Kidney (tissue), 14 donors: ENCODE measurements around the gene ORAI2. TPM values are rescaled to one million over a fixed set of nuclear protein-coding genes. Genes with fewer than 3 reads are reported as not detected.

Experiments used
- DNase-seq, 5 donors: peaks; one replicate each; pipeline ENCODE4 v3.0.0-alpha.2; 2013 to 2020
- FAIRE-seq: peaks from 2 replicates; lab custom pipeline; 2012; peaks lifted over from hg19 to GRCh38; lab: Jason Lieb, UNC
- H3K27ac ChIP-seq, 2 donors: one replicate each; pipeline ENCODE4 v1.7.0; 2013; ENCODE audit warnings: low read depth in 2 of 2, low read length in 2 of 2, inconsistent platforms in 1 of 2
- H3K27me3 ChIP-seq: one replicate; pipeline ENCODE4 v1.7.1; 2013; ENCODE audit warnings: low read length, inconsistent platforms; ENCODE audit not compliant: control insufficient read depth, insufficient read depth
- H3K36me3 ChIP-seq, 3 donors: one replicate each; pipeline versions ENCODE4 v1.7.0 to v1.7.1; 2013; ENCODE audit warnings: low read length in 3 of 3, control low read depth in 1 of 3, inconsistent platforms in 1 of 3; ENCODE audit not compliant: insufficient read depth in 3 of 3, control insufficient read depth in 2 of 3
- H3K4me1 ChIP-seq, 3 donors: one replicate each; pipeline versions ENCODE4 v1.7.0 to v1.7.1; 2013; ENCODE audit warnings: low read length in 3 of 3, inconsistent platforms in 1 of 3, low read depth in 1 of 3; ENCODE audit not compliant: control insufficient read depth in 2 of 3, insufficient read depth in 2 of 3
- H3K4me3 ChIP-seq, 3 donors: one replicate each; pipeline versions ENCODE4 v1.7.0 to v1.8.1; 2013; ENCODE audit warnings: low read length in 3 of 3, control low read depth in 1 of 3, inconsistent platforms in 1 of 3
- H3K9ac ChIP-seq, 3 donors: one replicate each; pipeline versions ENCODE4 v1.7.0 to v1.7.1; 2013; ENCODE audit warnings: low read length in 3 of 3, control low read depth in 1 of 3, inconsistent platforms in 1 of 3
- H3K9me3 ChIP-seq, 3 donors: one replicate each; pipeline versions ENCODE4 v1.7.0 to v1.7.1; 2013; ENCODE audit warnings: low read length in 3 of 3, control low read depth in 1 of 3, inconsistent platforms in 1 of 3; ENCODE audit not compliant: control insufficient read depth in 2 of 3, insufficient read depth in 1 of 3
- intact Hi-C: fragments of 100-400 bp; cut with DNase I; formaldehyde crosslinking; loops from one replicate; pipeline ENCODE4 v1.11.1; 2022
- polyA plus RNA-seq: library from polyadenylated mRNA; stranded (reverse); fragments of 350-450 nt; fragmentation: Illumina TruSeq; extraction: RNeasy Lipid Tissue Mini Kit (QIAGEN cat#74804); gene quantifications from one replicate; pipeline ENCODE4 v1.2.3, GENCODE V29; 2014; ENCODE audit warnings: low read depth, low replicate concordance; ENCODE audit not compliant: insufficient read depth
- total RNA-seq: library from RNA; stranded (reverse); fragmentation: NEBNext Ultra II Directional; extraction: Animal tissue kit (Norgen Biotek cat#: 25700); gene quantifications from one replicate; pipeline ENCODE4 v1.2.1, GENCODE V29; 2021
- TF ChIP-seq, protein P1 (sequence below): IDR thresholded peaks from 3 replicates; pipeline ENCODE4 v1.5.1; 2012; ENCODE audit warnings: mild to moderate bottlenecking, moderate library complexity, borderline replicate concordance; ENCODE audit not compliant: insufficient read depth; ENCODE audit errors: extremely low read depth
- donor health status: control.
- donor health status: control.
- donor health status: control.
- donor health status: control.
- donor health status: control.
- donor health status: DM: yes; HTN: yes; CAD: no.
- donor health status: Normal renal cell carcinoma (clear cell type).

Gene ORAI2
- total and polyA plus RNA-seq, 2 donors from 2014 or later: 13.8 to 45.6 TPM

DNA sequence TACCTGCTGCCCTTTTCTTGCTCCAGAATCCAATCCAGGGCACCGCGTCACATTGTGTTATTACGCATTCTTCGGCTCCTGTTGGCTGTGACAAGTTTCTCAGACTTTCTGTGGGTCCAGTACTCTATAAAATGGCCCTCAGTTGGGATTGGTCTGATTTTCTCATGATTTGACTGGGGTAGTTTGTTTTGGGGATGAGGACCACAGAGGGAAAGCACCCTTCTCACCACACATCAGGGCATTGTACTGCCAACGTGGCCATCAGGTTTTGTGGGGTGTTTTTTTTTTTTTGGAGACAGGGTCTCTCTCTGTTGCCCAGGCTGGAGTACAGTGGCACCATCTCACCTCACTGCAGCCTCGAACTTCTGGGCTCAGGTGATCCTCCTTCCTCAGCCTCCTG lies 17.0 kb upstream of the ORAI2 start:
- peaks cover 9 to 41% (median 13%) of the 10 kb centered on the region in 3 donors for H3K36me3 ChIP-seq
- no peak overlapping the region for H3K27ac ChIP-seq
- TF ChIP-seq, protein P1, sequence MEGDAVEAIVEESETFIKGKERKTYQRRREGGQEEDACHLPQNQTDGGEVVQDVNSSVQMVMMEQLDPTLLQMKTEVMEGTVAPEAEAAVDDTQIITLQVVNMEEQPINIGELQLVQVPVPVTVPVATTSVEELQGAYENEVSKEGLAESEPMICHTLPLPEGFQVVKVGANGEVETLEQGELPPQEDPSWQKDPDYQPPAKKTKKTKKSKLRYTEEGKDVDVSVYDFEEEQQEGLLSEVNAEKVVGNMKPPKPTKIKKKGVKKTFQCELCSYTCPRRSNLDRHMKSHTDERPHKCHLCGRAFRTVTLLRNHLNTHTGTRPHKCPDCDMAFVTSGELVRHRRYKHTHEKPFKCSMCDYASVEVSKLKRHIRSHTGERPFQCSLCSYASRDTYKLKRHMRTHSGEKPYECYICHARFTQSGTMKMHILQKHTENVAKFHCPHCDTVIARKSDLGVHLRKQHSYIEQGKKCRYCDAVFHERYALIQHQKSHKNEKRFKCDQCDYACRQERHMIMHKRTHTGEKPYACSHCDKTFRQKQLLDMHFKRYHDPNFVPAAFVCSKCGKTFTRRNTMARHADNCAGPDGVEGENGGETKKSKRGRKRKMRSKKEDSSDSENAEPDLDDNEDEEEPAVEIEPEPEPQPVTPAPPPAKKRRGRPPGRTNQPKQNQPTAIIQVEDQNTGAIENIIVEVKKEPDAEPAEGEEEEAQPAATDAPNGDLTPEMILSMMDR: no peak
- peaks cover 0 to 8% (median 0%) of the 10 kb centered on the region in 3 donors for H3K4me1 ChIP-seq
- no peaks in the 10 kb centered on the region for H3K9me3 ChIP-seq
- FAIRE-seq (no peak), DNase-seq (no peak)
- H3K9ac ChIP-seq: no peak overlapping the region
- no peaks in the 10 kb centered on the region for H3K27me3 ChIP-seq
- intact Hi-C loops: no loop called here
- H3K4me3 ChIP-seq: no peak overlapping the region

DNA sequence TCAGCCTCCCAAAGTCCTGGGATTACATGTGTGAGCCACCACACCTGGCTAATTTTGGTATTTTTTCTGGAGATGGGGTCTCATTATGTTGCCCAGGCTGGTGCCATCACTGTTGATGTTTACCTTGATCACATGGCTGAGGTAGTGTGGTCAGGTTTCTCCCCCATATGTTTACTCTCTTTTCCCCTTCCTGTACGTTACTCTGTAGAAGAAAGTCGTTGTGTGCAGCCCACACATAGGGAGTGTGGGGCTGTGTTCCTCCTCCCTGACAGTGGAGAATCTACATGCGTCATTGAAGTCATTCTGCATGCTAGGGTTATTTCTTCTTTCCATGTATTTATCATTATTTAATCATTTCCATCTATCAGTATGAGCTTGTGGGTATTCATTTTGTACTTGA lies 16.3 kb upstream of the ORAI2 start:
- peaks cover 9 to 37% (median 13%) of the 10 kb centered on the region in 3 donors for H3K36me3 ChIP-seq
- TF ChIP-seq, protein P1: no peak
- H3K27me3 ChIP-seq: no peaks in the 10 kb centered on the region
- no peak overlapping the region for H3K27ac ChIP-seq
- H3K4me3 ChIP-seq: no peak overlapping the region
- intact Hi-C loops: no loop called here
- no peak for DNase-seq
- peaks cover 0 to 8% (median 0%) of the 10 kb centered on the region in 3 donors for H3K4me1 ChIP-seq
- no peak for FAIRE-seq
- no peak overlapping the region for H3K9ac ChIP-seq
- H3K9me3 ChIP-seq: no peaks in the 10 kb centered on the region

DNA sequence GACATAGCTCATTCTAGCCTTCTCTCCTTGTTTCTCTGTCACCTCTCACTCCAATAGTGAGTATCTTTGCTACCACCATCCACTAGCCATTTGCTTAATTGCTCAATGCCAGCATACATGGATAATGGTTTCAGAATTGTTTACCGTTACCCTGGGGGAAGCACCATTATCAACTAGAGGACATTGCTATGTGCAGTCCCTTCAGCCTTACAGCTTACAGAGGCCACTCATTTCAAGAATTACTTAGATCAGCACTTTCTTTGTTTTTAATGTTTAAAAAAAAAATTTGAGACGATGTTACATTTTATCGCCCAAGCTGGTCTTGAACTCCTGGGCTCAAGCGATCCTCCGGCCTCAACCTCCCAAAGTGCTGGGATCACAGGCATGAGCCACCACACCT lies 14.8 kb upstream of the ORAI2 start:
- H3K9me3 ChIP-seq: no peaks in the 10 kb centered on the region
- FAIRE-seq (no peak), DNase-seq (no peak)
- H3K4me3 ChIP-seq: no peak overlapping the region
- H3K27me3 ChIP-seq: no peaks in the 10 kb centered on the region
- TF ChIP-seq, protein P1: no peak
- H3K9ac ChIP-seq: no peak overlapping the region
- intact Hi-C loops: no loop called here
- H3K27ac ChIP-seq: no peak overlapping the region
- peaks cover 0 to 4% (median 0%) of the 10 kb centered on the region in 3 donors for H3K4me1 ChIP-seq
- H3K36me3 ChIP-seq: peaks cover 9 to 30% (median 11%) of the 10 kb centered on the region in 3 donors

DNA sequence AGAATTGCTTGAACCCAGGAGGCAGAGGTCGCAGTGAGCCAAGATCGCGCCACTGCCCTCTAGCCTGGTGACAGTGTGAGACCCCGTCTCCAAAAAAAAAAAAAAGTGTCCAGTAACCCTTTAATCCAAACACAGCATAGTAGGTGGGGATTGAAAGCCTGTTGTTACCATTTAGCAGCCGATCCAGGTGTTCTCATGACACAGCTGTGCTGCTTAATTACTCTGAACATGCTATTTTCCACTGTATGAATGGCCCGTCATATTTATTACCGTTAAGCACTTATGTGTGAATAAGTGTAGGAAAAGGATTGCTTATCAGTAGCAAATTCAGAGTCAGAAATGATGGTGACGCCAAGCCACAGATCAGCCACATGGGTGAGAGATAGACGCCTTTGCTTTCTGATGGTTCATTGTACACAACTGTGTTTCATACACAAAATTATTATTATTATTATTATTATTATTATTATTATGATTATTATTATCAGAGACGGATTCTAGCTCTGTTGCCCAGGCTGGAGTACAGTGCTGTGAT lies 11.6 kb upstream of the ORAI2 start:
- Histone ChIP-seq H3K27ac (no peak overlapping the region), H3K9me3 (no peaks in the 10 kb centered on the region), H3K27me3 (no peaks in the 10 kb centered on the region), H3K4me3 (no peak overlapping the region), H3K4me1 (no peaks in the 10 kb centered on the region), H3K9ac (no peak overlapping the region), H3K36me3 (peaks cover 6 to 34% (median 9%) of the 10 kb centered on the region in 3 donors)
- TF ChIP-seq, protein P1: no peak
- FAIRE-seq: no peak
- intact Hi-C loops: no loop called here
- DNase-seq: no peak
